Transverse colon (tissue), 4 donors: ENCODE data around the gene FDXACB1. TPM values are rescaled to one million over a fixed set of nuclear protein-coding genes. Genes with fewer than 3 reads are reported as not detected.

ENCODE experiments used
- DNase-seq: peaks from one replicate; pipeline ENCODE4 v3.0.0-alpha.2; 2019
- H3K27ac ChIP-seq, 4 donors: fragments of 200-600 bp; sonication (generic); 2 replicates each; pipeline ENCODE4 v1.5.1; 2016 to 2018; ENCODE audit warnings: inconsistent platforms in 4 of 4
- H3K27me3 ChIP-seq: fragments of 200-600 bp; sonication (generic); 2 replicates; pipeline ENCODE4 v1.5.1; 2017; ENCODE audit warnings: inconsistent platforms
- H3K36me3 ChIP-seq, 4 donors: fragments of 200-600 bp; sonication (generic); 2 replicates each; pipeline ENCODE4 v1.5.1; 2017 to 2019; ENCODE audit warnings: inconsistent platforms in 4 of 4
- H3K4me1 ChIP-seq, 4 donors: fragments of 200-600 bp; sonication (generic); 2 replicates each; pipeline ENCODE4 v1.5.1; 2017 to 2020; ENCODE audit warnings: inconsistent platforms in 4 of 4
- H3K4me3 ChIP-seq, 4 donors: fragments of 200-600 bp; sonication (generic); 1 replicate in 1 of 4; 2 replicates in 3 of 4; pipeline versions ENCODE4 v1.5.1 to v1.6.1; 2017 to 2019; ENCODE audit warnings: inconsistent platforms in 4 of 4
- H3K9me3 ChIP-seq, 2 donors: fragments of 200-600 bp; sonication (generic); 2 replicates each; pipeline ENCODE4 v1.5.1; 2017 to 2019; ENCODE audit warnings: inconsistent platforms in 2 of 2
- EP300 ChIP-seq: sonication (generic); formaldehyde crosslinking; IDR thresholded peaks from one replicate; pipeline ENCODE4 v1.6.1; 2017; ENCODE audit warnings: antibody characterized with exemption, low read depth
- POLR2A ChIP-seq: fragments of 450-650 bp; IDR thresholded peaks from one replicate; pipeline ENCODE4 v1.6.1; 2016; ENCODE audit warnings: antibody characterized with exemption, mild to moderate bottlenecking, moderate library complexity
- POLR2AphosphoS5 ChIP-seq, 3 donors: sonication (generic); formaldehyde crosslinking; IDR thresholded peaks; one replicate each; pipeline ENCODE4 v1.6.1; 2016; ENCODE audit warnings: antibody characterized with exemption in 3 of 3
- WGBS, 2 donors: methylation state at CpG; one replicate each; pipeline ENCODE4 v1.1.5; 2018; ENCODE audit warnings: low coverage in 1 of 2; 5-methylcytosine and 5-hydroxymethylcytosine counted together
- in situ Hi-C, 4 donors: fragments of 200-750 bp; cut with MboI; loops; one replicate each; pipeline versions ENCODE4 v1.15.0 to v1.15.1; 2017; ENCODE audit warnings: low sequenced_read_pairs in 3 of 4, low pct_ligation_motif_present in 1 of 4, low pct_unique_long_range_greater_than_20kb in 1 of 4
- intact Hi-C: fragments of 100-400 bp; cut with DNase I; formaldehyde crosslinking; loops from one replicate; pipeline ENCODE4 v1.15.1; 2023; ENCODE audit warnings: low total_unique reads
- total RNA-seq, 4 donors: library from RNA; depleted of rRNA; stranded (reverse); fragments of >200 nt; gene quantifications; one replicate each; pipeline ENCODE4 v1.1.0, GENCODE V29; 2016
- TF ChIP-seq, protein P1 (sequence below), 5 experiments: fragments of 200-600 bp in 3 of 5; fragments of 450-650 bp in 2 of 5; sonication (generic) in 3 of 5; IDR thresholded peaks; 1 replicate in 2 of 5; 2 replicates in 3 of 5; pipeline ENCODE4 v1.5.1; 2016 to 2017; ENCODE audit warnings: antibody characterized with exemption in 5 of 5, inconsistent platforms in 3 of 5, mild to moderate bottlenecking in 2 of 5, moderate library complexity in 1 of 5

Gene FDXACB1
- total RNA-seq, 4 donors from 2014 or later, result 1.4 to 3.4 (median 1.5) TPM; not detected in 1

DNA sequence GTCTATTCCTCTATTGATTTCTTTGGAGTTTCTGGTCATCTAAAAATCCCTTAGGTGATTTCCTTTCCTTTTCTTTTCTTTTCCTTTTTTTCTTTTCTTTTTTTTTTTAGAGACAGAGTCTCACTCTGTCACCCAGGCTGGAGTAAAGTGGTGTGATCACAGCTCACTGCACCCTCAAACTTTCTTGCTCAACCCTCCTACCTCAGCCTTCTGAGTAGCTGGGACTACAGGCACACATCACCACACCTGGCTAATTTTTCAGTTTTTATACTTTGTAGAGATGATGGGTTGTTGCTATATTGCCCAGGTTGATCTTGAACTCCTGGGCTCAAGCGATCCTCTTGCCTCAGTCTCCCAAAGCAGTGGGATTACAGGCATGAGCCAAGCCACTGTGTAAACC is 37.8 kb upstream of the FDXACB1 start:
- intact Hi-C loops, result no loop called here
- in situ Hi-C loops, result no loop called here

DNA sequence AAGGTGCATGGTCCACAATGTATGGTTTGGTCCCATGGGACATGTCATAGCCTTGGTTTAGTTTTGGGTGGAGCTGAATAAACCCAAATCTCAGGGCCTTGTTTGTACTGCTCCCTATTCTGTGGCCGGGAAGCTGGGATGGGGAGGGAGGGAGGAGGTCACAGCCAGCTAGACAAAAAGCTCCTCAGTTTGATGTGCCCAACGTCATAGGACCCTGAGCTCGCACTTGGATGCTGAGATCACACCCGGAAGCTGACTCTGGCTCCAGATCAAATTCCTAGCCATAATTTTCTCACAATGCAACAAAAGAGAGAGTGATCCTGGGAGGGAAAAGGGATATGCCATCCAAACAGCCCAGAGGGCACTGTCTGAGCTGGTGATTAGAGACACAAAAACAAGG is 35.0 kb upstream of the FDXACB1 start:
- peak overlapping the region in 3 of 4 donors; percentile 27 to 49 (median 34) for H3K4me3 ChIP-seq
- in situ Hi-C loops, result no loop called here
- 25% methylated on average over 4 of the region's 4 CpGs; no CpG with 5 or more reads in 1 of the 2 donors for WGBS, 2 donors
- H3K9me3 ChIP-seq, result no peaks in the 10 kb centered on the region
- H3K36me3 ChIP-seq, result no peaks in the 10 kb centered on the region
- DNase-seq, result no peak
- TF ChIP-seq POLR2AphosphoS5 (IDR thresholded peaks at IDR 0.05) (peak in 2 of 3 donors; percentile 38 to 73), EP300 (no peak), POLR2A (peak; percentile 50)
- TF ChIP-seq, protein P1, sequence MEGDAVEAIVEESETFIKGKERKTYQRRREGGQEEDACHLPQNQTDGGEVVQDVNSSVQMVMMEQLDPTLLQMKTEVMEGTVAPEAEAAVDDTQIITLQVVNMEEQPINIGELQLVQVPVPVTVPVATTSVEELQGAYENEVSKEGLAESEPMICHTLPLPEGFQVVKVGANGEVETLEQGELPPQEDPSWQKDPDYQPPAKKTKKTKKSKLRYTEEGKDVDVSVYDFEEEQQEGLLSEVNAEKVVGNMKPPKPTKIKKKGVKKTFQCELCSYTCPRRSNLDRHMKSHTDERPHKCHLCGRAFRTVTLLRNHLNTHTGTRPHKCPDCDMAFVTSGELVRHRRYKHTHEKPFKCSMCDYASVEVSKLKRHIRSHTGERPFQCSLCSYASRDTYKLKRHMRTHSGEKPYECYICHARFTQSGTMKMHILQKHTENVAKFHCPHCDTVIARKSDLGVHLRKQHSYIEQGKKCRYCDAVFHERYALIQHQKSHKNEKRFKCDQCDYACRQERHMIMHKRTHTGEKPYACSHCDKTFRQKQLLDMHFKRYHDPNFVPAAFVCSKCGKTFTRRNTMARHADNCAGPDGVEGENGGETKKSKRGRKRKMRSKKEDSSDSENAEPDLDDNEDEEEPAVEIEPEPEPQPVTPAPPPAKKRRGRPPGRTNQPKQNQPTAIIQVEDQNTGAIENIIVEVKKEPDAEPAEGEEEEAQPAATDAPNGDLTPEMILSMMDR (IDR thresholded peaks at IDR 0.05), result no peak
- H3K4me1 ChIP-seq, result peaks cover 0 to 22% (median 5%) of the 10 kb centered on the region in 4 donors
- intact Hi-C loops, result no loop called here
- H3K27ac ChIP-seq, result peak overlapping the region; percentile 83 to 97 (median 86)
- no peaks in the 10 kb centered on the region for H3K27me3 ChIP-seq

More for the DNA sequence above, 37.8 kb upstream of the FDXACB1 start:
- no peak for DNase-seq
- Histone ChIP-seq H3K9me3 (no peaks in the 10 kb centered on the region), H3K27ac (no peak overlapping the region), H3K27me3 (no peaks in the 10 kb centered on the region), H3K4me3 (no peak overlapping the region), H3K4me1 (peaks cover 0 to 29% (median 6%) of the 10 kb centered on the region in 4 donors), H3K36me3 (no peaks in the 10 kb centered on the region)
- TF ChIP-seq POLR2AphosphoS5 (IDR thresholded peaks at IDR 0.05), result no peak
- TF ChIP-seq, protein P1 (IDR thresholded peaks at IDR 0.05), result no peak
- no peak for TF ChIP-seq EP300
- TF ChIP-seq POLR2A, result no peak
- 80 to 100% methylated on average over 1 of the region's 1 CpG for WGBS, 2 donors

DNA sequence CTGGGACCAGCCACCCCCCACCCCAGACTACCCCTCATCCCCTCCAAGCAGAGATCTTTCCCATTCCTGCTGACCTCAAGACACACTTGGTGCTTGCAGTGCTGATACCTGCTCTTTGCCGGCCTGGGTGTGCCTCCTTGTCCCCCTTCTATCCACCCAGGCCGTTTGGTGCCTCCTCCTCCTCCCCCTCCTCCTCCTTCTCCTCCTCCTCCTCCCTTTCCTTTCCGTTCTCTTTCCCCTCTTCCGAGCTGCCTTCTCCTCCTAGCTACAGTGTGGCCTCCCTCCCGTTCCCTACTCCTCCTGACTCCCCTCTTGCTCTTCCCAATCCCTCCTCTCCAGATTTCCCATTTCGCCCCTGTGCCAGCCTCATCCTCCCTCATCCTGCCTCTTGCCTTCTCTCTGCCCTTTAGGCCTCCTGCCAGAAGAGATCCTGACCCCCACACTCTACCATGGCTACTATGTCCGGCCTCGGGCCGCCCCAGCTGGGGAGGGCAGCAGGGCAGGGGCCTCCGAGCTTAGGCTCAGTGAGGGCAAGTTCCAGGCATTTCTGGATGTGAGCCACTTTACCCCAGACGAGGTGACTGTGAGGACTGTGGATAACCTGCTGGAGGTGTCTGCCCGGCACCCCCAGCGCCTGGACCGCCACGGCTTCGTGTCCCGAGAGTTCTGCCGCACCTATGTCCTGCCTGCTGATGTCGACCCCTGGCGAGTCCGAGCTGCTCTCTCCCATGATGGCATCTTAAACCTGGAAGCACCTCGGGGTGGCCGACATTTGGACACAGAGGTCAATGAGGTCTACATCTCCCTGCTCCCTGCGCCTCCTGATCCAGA is 34.3 kb upstream of the FDXACB1 start:
- TF ChIP-seq EP300, result no peak
- peak in 1 of 3 donors; percentile 8 for TF ChIP-seq POLR2AphosphoS5 (IDR thresholded peaks at IDR 0.05)
- WGBS, 2 donors, result 25 to 67% methylated on average over 6 to 24 of the region's 24 CpGs
- Histone ChIP-seq H3K9me3 (no peaks in the 10 kb centered on the region), H3K27ac (peak overlapping the region; percentile 83 to 97 (median 86)), H3K4me3 (peak overlapping the region; percentile 8 to 49 (median 30)), H3K27me3 (no peaks in the 10 kb centered on the region), H3K4me1 (peaks cover 0 to 16% (median 2%) of the 10 kb centered on the region in 4 donors), H3K36me3 (no peaks in the 10 kb centered on the region)
- in situ Hi-C loops (no loop called here), intact Hi-C loops (no loop called here)
- no peak for DNase-seq

DNA sequence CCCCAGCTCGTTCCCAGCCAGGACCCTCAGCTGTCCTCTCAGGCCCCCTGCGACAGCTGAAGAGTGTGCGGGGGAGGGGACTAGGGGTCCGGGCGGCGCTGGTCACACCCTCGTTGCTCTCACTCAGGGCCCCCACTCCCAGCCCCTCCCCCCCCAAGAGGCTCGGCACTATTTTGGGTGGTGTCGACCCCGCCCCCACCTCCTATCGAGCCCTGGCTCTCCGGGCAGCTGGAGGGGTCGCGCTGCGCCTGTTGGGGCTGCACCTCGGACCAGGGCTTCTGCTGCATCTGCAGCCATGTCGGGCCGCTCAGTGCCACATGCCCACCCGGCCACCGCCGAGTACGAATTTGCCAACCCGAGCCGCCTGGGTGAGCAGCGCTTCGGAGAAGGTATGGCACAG is 33.6 kb upstream of the FDXACB1 start, which contains the start of gene HSPB2:
Gene HSPB2 (plus strand): TSS at position 200 of the 400 bp plus-strand sequence. CDS start 96 bp downstream, at position 296.
- Histone ChIP-seq H3K4me3 (peak within 1 kb of the TSS; percentile 27 to 49 (median 41)), H3K36me3 (no peaks in the 10 kb centered on the region), H3K27ac (peak within 1 kb of the TSS; percentile 83 to 97 (median 86)), H3K9me3 (no peaks in the 10 kb centered on the region), H3K4me1 (peaks cover 0 to 10% (median 0%) of the 10 kb centered on the region in 4 donors), H3K27me3 (no peaks in the 10 kb centered on the region)
- intact Hi-C loops (no loop called here), in situ Hi-C loops (no loop called here)
- TF ChIP-seq POLR2A, result no peak
- TF ChIP-seq, protein P1 (IDR thresholded peaks at IDR 0.05), result no peak
- no peak for TF ChIP-seq EP300
- no peak for TF ChIP-seq POLR2AphosphoS5 (IDR thresholded peaks at IDR 0.05)
- DNase-seq, result no peak
- WGBS, 2 donors, result 50% methylated on average over 18 of the region's 26 CpGs; no CpG with 5 or more reads in 1 of the 2 donors
